NCI-H1092 treated with DMSO at 0.1 percent for 48 hours (cell line): ENCODE data around the gene BRSK2.
"Not testable (repeated sequence)": the region's sequence is repeated elsewhere in the genome, so short reads cannot be mapped to it uniquely, and the experiment has no call there.

Source experiments
- DNase-seq: peaks from one replicate; lab custom pipeline; 2025; lab: John Stamatoyannopoulos, UW

Gene BRSK2

DNA sequence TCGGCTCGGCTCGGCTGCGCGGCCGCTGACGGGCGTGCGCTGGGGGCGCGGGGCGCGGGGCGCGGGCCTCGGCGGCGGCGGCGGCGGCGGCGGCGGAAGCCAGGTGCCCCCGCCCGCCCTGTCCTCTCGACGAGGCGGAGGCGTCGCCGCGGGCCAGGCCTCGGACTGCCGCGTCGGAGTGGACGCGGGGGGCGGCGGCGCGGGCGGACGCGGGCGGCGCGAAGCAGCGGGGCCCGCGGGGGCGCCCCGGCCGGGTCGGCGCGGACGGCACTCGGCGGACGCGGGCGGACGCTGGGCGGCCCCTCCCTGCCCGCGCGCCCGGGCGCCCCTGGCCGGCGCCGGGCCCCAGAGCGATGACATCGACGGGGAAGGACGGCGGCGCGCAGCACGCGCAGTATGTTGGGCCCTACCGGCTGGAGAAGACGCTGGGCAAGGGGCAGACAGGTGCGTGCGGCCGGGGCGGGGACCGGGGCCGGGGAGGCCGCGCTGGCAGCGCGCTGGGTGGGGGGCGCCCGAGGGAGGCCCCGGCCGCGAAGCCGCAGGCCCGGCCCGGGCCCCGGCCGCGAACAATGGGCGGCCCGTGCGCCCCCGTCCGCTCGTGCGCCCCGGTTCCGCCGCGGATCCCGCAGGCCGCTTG, at the start of gene BRSK2:
BRSK2 (plus strand) TSS at position 3 of the 637 bp plus-strand sequence; CDS start at position 354, 351 bp downstream.
- no peak for DNase-seq

DNA sequence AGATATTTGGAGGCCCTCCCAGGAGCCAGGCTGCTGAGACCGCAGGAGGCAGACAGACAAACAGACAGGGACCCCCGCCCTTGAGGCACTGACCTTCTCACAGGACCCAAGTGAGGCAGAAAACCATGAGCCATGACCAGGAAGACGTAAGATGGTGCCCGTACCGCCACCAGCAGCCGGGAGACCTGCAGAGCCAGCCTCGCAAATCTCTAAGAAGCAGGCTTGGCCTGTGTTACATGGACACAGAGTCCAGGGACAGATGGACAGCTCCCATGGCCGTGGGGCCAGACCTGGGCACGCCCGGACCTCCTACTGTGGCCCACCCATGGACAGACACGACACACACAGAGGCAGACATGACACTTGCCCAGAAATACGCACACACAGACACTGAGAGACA, 49.6 kb upstream of the BRSK2 start:
- no peak for DNase-seq

DNA sequence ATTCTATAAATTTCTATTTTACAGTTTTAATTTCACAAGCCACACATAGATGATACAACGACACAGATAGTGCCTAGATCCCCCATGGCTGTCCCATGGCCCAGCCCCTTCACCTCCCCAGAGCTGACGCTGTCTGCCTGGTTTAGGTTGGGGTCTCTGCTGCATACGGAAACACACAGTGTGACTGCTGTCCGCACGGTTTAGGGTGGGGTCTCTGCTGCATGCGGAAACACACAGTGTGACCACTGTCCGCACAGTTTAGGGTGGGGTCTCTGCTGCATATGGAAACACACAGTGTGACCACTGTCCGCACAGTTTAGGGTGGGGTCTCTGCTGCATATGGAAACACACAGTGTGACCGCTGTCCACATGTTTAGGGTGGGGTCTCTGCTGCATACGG, 48.5 kb upstream of the BRSK2 start:
- DNase-seq: not testable (repeated sequence)

DNA sequence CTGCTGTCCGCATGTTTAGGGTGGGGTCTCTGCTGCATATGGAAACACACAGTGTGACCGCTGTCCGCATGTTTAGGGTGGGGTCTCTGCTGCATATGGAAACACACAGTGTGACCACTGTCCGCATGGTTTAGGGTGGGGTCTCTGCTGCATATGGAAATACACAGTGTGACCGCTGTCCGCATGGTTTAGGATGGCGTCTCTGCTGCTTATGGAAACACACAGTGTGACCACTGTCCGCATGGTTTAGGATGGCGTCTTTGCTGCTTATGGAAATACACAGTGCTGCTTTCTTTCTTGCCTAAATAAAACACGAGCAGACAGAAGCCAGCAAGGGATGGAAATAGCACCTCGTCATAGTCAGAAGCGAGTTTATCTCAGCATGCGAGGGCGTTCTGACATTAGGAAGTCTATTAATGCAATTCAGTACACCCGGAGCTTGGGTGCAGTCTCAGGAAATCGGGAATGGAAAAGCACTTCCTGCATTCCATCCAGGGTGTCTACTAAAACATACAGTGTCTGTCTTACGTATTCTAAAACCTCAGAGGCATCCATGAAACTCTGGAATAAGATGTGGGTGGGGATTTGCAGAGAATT, 47.7 kb upstream of the BRSK2 start:
- DNase-seq: peak; percentile 17

DNA sequence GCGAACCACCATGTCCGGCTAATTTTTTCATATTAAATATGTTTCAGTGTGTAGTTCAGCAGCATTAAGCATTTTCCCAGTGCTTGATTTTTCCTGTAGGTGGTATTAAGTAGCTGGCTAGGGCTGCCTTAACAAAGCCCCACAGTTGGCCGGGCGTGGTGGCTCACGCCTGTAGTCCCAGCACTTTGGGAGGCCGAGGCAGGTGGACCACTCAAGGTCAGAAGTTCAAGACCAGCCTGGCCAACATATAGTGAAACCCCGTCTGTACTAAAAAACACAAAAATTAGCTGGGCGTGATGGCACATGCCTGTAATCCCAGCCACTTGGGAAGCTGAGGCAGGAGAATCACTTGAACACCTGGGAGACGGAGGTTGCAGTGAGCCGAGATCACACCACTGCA, 46.8 kb upstream of the BRSK2 start:
- no peak for DNase-seq

DNA sequence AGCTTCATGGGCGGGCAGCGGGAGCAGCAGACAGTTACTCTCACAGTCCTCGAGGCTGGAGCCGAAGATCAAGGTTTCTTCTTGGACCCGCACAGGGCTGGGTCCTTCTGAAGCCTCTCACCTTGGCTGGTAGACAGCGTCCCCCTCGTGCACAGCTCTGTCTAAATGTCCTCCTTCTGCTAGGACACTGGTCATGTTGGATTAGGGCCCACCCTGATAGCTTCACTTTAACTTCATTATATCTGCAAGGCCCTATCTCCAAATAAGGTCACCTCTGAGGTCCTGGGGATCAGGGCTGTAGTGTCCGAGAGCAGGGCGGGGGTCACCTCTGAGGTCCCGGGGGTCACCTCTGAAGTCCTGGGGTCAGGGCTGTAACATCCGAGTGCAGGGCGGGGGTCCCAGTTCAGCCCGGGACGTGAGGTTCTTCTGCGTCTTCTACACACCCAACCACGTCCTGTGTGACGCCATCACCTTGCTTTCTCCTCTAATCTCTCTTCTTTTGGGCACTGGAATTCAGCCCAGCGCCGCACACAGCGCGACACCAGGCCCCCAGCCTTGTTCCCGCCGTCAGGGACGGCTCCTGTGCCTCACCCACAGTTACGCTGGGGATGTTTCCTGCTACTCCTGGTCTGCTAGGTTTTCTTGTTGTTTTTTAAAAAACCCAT, 46.2 kb upstream of the BRSK2 start:
- no peak for DNase-seq

DNA sequence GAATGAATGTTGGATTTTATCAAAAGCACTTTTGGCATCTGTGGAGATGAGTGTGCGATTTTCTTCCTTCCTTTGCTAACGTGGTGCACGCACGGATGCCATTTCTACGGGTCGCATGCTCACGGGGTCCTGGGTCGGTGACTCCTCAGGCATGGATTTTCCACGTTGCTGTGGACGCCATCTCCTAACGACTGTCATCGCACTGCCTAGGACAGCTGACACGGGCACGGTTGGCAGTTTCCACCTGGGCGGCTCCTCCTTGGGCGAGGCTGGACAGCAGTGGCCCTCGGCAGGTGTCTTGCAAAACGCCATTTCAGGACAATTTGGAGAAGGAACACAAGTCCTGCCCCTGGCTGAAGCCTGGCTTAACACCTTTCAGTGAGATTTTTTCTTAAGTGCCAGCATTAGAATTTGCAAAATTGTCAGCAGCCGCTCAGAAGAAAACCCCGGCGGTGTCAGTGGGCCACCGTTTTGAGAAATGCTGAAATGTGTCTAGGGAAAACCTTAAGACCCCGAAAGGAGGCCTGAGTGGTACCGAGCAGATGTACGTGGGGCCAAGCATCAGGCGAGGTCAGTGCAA, 45.6 kb upstream of the BRSK2 start:
- DNase-seq: no peak

DNA sequence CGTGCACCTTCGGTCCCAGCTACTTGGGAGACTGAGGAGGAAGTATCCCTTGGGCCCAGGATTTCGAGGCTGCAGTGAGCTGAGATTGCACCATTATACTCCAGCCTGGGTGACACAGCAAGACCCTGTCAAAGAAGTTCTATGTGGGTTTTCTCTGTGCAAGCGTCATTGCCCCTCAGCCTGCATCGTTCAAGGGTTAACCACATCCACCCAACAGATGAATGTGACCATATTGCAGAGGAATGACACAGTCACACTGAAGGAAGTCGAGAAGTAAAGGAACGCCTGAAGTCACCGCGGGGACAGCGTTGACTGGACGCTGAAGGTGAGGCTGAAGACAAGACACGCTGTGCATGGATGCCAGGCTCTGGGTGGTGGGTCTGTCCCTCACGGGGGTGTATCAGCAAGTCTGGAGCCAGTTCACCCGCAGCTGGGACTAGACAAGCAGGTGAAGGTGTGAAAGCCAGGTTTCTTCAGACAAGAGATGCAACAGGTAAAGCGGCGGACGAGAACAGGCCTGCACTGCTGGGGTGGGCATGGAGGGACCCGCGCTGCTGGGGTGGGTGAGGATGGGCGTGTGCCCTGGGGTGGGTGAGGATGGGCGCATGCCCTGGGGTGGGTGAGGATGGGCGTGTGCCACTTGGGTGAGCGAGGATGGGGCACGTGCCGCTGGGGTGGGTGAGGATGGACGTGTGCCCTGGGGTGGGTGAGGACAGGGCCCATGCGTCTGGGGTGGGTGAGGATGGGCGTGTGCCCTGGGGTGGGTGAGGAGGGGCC, 43.8 kb upstream of the BRSK2 start:
- no peak for DNase-seq

DNA sequence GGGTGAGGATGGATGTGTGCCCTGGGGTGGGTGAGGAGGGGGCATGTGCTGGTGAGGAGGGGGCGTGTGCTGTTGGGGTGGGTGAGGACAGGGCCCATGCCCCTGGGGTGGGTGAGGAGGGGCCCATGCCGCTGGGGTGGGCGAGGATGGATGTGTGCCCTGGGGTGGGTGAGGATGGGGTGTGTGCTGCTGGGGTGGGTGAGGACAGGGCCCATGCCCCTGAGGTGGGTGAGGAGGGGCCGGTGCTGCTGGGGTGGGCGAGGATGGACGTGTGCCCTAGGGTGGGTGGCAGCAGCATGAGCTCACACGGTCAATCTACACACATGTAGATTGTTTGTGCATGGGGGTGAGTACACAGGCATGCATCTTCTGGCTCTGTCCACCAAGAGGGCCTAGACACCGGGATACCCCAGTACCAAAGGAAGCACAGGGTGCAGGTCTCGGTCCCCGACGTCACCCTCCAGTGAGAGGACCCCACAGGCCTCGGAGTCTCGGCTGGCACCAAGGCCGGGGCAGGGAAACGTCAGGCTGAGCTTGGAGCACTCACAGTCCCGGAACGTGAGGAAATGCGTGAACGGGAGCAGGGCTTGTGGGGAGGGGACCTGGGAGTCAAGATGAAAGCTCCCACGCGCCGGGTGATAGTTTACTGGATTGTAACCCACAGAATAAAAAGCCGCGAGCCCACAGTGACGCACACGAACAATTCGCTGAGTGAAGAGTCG, 42.9 kb upstream of the BRSK2 start:
- DNase-seq: no peak

DNA sequence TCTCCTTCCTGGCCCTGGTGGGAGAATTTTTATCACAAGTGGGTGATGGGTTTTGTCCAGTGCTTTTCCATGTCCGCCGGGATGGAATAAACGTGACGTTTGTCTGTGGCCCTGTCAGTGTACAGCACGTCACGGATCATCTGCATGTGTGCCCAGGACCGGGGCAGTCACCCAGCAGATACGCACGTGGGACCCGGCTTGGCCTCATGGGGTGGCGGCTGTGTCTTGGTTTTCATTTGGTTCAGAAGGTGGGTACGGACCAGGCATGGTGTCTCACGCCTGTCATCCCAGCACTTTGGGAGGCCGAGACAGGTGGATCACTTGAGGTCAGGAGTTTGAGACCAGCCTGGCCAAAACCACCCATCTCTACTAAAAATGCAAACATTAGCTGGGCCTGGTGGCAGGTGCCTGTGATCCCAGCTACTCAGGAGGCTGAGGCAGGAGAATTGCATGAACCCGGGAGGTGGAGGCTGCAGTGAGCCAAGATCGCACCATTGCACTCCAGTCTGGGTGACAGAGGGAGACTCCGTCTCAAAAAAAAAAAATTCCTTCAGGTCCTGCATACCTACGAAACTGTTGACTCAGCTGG, 42.2 kb upstream of the BRSK2 start:
- DNase-seq: not testable (repeated sequence)

DNA sequence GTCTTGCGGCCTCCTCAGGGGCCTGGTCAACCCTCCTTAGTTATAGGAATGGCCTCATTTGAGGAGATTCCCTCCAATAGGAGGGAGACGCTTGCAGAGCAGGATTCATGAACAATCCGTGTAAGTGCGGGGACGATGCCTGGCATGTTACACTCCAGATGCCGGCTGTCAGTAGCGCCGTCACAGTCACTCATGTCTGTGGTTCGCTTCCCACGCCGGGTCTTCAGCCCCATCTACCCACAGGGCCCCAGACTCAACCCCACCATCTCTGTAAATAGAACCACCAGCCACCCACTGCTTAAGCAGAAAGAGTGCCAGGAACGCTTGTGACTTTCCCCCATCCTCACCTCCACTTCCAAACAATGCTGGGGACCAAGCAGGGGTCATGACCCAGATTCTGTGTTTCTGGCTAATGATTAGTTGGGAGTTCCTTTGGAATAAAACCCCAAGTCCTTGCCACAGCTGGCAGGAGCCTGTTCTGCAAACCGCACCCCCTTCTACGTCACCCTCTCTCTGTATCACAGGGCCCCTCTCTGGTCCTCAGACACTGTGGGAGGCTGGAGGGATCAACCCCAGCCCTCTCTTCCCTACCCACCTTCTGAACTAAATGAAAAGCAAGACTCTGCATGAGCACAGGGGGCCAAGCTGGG, 41.5 kb upstream of the BRSK2 start:
- no peak for DNase-seq

DNA sequence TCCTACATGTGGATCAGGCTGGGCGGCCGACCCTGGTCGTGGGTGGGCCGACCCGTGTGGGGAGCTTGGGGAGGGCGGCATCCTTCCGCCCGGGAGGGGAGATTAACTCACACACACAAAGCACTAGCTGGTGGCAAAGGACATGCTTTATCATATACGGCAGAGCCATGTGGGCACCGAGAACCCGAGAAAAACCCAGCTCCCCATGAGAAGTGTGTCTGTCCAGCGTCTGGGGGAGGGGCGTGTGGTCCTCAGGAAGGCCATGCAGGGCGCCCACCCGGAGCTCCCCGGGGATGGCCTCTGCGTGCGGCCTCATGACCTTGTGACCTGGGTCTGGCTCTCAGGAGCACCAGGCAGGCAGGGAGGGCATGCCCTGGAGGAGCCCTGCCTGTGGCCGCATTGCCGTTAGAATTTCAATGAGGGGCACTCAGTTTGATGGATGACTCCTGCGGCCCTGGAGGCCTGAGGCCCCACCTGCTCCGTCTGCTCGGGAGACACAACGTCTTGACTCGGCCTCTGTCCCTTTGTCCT, 40.9 kb upstream of the BRSK2 start:
- no peak for DNase-seq

DNA sequence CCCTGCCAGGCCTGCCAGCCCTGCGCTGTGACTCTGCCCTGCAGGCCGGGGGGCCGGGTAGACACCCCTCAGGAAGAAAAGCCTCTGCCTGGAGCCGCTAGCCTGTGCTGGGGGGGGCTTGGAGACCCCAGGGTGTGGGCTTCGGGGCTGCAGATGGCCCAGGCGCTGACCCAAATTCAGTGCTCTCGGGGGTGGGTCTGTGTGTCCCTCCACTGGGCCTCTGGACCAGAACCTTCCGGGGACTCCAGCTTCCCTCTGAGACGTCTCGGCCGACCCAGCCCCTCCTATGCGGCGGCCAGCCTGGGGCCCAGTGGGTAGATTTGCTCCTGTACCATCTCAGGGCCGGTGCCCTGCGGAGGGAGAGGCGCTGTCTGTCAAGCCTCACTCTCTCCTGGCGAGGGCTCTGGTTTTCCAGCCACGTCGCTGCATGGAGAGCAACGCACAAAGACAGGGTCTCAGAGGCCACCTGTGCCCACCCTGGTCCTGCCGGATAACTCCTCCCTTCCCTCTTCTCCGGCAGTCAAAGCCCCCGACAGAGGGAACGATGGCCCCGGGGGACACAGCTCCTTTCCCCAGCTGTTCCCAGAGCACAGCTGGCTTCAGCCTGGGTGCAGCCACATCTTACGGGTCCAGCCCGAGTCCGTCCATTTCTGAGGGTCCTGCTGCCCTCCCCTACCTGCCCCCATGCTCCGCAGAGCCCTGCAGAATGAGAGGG, 40.2 kb upstream of the BRSK2 start:
- DNase-seq: no peak

DNA sequence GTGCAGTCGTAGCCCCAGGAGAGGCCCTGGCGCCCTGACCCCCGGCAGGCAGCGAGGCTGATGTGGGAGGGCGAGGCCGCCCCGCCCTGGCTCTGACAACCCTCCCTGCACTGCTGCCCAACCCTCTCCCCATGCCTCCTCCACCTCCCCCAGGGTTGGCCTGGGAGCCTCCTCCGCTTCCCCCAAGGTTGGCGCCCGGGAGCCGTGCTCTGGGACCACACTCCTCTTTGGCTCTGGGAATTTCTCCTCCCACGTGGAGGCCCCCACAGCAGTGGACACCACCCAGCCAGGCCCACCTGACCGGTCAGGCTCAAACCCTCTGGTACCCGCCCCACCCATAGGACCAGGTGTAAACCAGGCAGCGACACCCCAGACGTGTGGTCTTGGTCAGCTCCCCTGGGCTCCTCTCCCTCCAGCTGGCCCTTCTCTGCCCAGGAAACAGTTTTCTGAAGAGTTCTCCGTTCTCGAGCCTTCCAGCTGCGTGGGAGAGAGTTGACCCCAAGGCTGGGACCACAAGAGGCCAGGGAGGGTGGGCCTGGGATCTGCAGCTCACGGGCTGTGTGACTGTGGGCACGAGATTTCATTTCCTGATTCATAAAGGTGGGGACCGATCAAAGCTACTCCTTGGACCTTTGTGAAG, 39.5 kb upstream of the BRSK2 start:
- no peak for DNase-seq

DNA sequence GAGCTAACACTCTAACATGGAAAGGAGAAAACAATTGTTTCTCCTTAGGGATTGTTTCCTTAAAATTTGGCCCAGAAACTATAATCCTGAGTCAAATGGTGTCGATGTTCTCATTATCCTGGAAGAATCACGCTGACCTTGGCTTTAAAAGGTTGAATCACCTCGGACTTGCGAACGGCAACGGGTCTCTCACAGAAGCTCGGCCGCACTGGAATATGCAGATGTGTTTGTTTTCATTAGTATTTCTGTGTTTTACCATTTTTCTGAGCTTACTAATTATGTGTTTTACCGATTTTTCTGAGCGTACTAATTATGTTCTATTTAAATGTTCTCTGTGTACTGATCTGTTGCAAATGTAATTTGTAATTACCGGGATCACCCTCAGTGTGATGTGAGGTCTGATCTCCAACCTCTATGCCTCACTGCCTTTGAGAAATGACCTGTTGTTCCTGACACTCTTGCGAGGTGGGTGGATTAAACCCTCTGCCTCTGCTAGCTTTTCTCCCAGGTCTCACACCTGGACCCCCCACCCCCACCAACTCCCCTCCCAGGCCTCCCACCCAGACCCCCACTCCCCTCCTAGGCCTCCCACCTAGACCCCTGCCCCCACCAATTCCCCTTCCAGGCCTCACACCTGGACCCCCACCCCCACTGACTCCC, 38.3 kb upstream of the BRSK2 start:
- DNase-seq: no peak

DNA sequence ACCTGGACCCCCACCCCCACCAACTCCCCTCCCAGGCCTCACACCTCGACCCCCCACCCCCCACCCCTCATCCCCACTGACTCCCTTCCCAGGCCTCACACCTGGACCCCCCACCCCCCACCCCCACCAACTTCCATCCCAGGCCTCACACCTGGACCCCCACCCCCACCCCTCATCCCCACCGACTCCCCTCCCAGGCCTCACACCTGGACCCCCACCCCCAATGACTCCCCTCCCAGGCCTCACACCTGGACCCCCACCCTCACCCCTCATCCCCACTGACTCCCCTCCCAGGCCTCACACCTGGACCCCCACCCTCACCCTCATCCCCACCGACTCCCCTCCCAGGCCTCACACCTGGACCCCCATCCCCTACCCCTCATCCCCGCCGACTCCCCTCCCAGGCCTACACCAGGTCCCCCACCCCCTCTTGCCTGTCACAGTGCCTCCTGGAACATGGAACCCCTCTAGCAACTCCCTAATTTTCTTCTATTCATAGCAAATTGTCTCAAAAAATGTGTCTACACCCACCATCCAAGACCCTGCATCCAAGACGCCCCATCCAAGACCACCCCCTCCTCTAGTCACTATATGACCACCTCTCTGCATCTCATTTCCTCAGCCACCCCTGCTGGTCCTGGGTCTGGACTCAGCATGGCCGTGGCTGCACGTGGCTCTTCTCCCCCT, 36.9 kb upstream of the BRSK2 start:
- DNase-seq: no peak

DNA sequence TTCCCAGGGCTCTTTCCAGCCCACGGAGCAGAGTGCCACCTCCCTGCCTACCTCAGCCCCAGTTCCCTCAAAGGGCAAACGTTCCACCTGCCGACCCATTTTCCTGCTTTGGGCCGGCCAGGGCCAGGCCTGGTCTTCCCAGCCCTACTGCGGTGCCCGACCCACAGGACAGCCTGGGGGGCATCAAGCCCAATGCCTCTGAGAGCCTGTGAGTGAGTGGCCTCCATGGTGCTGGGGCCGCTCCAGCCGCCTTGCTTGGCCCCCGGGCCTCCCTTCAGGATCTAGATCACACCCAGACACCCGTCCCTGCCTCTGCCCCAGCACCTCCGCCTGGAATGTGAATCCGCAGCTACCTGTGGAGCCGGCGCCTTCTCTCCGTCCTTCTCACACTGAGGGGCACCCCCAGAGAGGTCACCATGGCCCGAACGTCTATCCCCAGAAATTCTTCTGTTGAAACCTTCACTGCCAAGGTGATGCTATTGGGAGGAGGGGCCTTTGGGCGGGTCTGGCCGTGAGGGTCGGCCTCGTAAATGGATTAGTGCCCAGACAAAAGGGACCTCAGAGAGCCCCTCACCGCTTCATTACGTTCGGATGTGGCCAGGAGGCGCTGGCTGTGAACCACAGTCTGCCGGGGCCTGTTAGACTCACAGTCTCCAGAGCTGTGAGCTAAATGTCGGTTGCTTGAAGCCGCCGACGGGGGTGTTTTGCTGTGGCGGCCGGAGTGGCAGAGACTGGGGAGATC, 36.2 kb upstream of the BRSK2 start:
- no peak for DNase-seq
